Measurements from ENCODE around the gene ZXDC.

ZXDC gene

GRCh38 chr3:126516936-126517290 is 41.2 kb upstream of the ZXDC start:
- H3K27me3 ChIP-seq (replicated peaks; ENCODE audit: control insufficient read depth, insufficient read depth, low read length), result peaks cover 1% of the 10 kb centered on the region; the same call in 1 of the 2 replicates
- no peak for TF ChIP-seq CTCF (IDR thresholded peaks at IDR 0.05; ENCODE audit: insufficient read depth, low read length, poor library complexity, severe bottlenecking)
- no peaks in the 10 kb centered on the region for H3K36me3 ChIP-seq (ENCODE audit: control insufficient read depth, insufficient read depth, low read length)
- DNase-seq (ENCODE audit: extremely low read depth, insufficient read length), result no peak
- no peak overlapping the region for H3K4me3 ChIP-seq (replicated peaks; ENCODE audit: low read depth, low read length)

- no peak for TF ChIP-seq CTCF (IDR thresholded peaks at IDR 0.05; ENCODE audit: insufficient read depth, low read length, poor library complexity, severe bottlenecking)
- Histone ChIP-seq H3K27me3 (replicated peaks; ENCODE audit: control insufficient read depth, insufficient read depth, low read length) (peaks cover 1% of the 10 kb centered on the region; the same call in 1 of the 2 replicates), H3K36me3 (ENCODE audit: control insufficient read depth, insufficient read depth, low read length) (no peaks in the 10 kb centered on the region), H3K4me3 (replicated peaks; ENCODE audit: low read depth, low read length) (no peak overlapping the region)
- DNase-seq (ENCODE audit: extremely low read depth, insufficient read length), result no peak
Measured at GRCh38 chr3:126516152-126516935, 40.7 kb upstream of the ZXDC start.

- TF ChIP-seq CTCF (IDR thresholded peaks at IDR 0.05; ENCODE audit: insufficient read depth, low read length, poor library complexity, severe bottlenecking), result no peak
- H3K27me3 ChIP-seq (replicated peaks; ENCODE audit: control insufficient read depth, insufficient read depth, low read length), result peaks cover 1% of the 10 kb centered on the region; the same call in 1 of the 2 replicates
- no peaks in the 10 kb centered on the region for H3K36me3 ChIP-seq (ENCODE audit: control insufficient read depth, insufficient read depth, low read length)
- no peak overlapping the region for H3K4me3 ChIP-seq (replicated peaks; ENCODE audit: low read depth, low read length)
- DNase-seq (ENCODE audit: extremely low read depth, insufficient read length), result no peak
Measured at GRCh38 chr3:126515066-126515706, 39.5 kb upstream of the ZXDC start.

GRCh38 chr3:126514161-126514560 is 38.5 kb upstream of the ZXDC start:
- no peak for TF ChIP-seq CTCF (IDR thresholded peaks at IDR 0.05; ENCODE audit: insufficient read depth, low read length, poor library complexity, severe bottlenecking)
- Histone ChIP-seq H3K4me3 (replicated peaks; ENCODE audit: low read depth, low read length) (no peak overlapping the region), H3K27me3 (replicated peaks; ENCODE audit: control insufficient read depth, insufficient read depth, low read length) (peaks cover 1% of the 10 kb centered on the region; the same call in 1 of the 2 replicates), H3K36me3 (ENCODE audit: control insufficient read depth, insufficient read depth, low read length) (no peaks in the 10 kb centered on the region)
- no peak for DNase-seq (ENCODE audit: extremely low read depth, insufficient read length)

- TF ChIP-seq CTCF (IDR thresholded peaks at IDR 0.05; ENCODE audit: insufficient read depth, low read length, poor library complexity, severe bottlenecking), result no peak
- no peak for DNase-seq (ENCODE audit: extremely low read depth, insufficient read length)
- Histone ChIP-seq H3K4me3 (replicated peaks; ENCODE audit: low read depth, low read length) (no peak overlapping the region), H3K27me3 (replicated peaks; ENCODE audit: control insufficient read depth, insufficient read depth, low read length) (no peaks in the 10 kb centered on the region), H3K36me3 (ENCODE audit: control insufficient read depth, insufficient read depth, low read length) (no peaks in the 10 kb centered on the region)
Measured at GRCh38 chr3:126512916-126513650, 37.4 kb upstream of the ZXDC start.

Data from GM06990 (cell line).